GM18526 (cell line): ENCODE results near the gene HPS4.
A peak's percentile ranks its signal among the peaks of the same experiment; 100 is the strongest.

ENCODE experiments used
- POLR2A ChIP-seq: IDR thresholded peaks from 3 replicates; pipeline ENCODE4 v1.6.1; 2011; ENCODE audit not compliant: insufficient read length; ENCODE audit errors: extremely low read depth

HPS4 gene

DNA sequence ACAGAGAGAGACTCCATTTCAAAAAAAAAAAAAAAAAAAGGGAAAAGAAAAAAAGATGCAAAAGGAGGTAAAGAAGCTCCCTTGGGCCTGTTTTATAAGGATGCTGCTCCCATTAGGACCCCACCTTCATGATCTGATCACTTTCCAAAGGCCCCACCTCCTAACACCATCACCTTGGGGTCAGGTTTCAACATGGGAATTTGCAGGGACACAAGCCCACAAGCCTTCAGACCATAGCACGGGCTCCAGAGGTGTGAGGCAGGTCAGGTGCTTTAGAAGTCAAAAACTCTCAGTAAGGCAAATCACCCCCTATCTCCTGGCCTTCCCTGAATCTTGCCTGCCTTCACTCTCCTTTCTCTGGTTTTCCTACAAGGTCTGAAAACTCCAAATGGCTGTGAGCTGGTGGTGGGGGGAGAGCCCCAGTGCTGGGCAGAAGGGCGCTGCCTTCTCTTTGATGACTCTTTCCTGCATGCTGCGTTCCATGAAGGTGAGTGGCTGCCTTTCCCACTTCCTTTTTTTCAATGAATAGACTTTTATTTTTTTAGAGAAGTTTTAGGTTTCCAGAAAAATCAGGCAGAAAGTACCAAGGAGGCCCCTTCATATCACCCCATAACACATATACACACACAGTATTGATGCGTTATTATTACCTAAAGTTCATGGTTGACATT, 41.4 kb downstream of the HPS4 start:
- TF ChIP-seq POLR2A = no peak

DNA sequence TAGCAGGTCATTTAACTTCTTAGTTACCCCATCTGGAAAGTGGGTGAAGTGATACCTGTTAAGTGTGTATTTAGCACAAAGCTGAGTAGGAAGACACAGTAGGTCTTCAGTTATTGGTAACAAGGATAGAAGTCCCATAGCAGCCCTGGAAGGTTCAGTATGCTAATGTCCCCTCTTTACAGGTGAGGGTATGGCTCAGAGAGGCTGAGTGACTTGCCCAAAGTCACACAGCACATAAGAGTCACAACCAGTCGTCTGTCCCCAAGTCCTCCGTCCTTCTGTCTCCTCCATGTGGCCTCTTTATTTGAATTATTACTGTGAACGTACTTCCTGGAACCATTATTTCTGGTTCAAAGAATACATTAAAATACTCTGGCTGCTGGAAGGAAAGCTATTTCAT, 44.0 kb downstream of the HPS4 start:
- TF ChIP-seq POLR2A = no peak

DNA sequence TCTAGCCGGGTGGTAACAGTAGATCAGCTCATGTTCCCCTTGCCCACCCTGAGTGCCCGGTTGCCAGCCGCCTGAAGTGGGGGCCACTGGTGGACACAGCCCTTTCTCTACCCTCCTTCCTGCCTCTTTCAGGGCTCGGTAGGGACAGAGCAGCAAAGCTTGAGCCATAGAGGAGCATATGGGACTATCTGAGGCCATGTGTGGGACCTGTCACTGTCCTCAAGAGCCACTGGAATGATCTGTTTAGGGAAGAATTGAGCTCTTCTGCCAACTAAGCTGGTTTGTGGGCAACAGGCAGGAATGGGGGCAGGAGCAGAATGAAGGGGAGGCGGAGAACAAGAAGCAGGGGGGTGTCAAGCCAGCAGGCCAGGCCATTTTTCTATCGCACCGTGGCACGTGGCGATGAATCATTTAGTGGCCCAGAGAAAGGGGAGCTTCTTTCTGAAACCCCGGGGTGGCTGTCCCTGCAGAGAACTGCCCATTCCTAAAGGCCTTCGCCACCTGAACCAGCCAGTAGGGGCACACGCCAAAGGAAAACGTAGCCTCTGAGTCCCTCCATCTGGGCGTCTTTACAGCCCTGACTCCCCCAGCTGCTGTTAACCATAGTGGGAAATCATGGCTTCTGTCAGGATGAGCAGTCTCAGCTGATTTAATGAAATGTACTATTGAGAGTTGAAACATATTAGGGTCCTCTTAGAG, 45.7 kb downstream of the HPS4 start:
- no peak for TF ChIP-seq POLR2A

DNA sequence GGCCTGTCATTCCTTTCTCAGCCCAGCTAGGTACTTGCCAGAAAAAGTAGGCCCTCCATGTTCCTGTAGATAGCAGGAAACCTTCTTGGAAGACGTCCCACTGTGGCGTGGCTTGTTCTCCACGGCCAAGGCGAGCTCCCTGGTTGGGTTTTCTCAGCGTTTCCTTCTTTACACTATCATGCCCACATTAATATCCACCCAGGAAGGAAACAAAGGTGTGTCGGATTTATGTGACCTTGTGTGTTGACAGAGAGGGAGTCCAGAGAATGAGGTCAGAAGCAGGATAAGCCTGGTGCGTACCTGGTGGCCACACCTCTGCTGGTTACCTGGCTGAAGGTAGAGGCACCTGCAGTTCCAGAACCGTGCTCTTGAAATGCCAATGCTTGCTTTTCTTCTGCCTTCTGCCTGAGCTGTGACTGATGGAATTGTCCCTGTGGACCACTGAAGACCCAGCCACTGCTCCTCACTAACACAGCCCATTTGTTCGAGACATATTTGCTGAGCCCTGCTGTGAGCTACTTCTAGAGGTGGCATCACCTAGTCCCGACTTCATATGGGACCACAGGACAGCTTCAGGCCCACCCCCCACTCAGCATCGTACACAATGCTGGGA, 46.6 kb downstream of the HPS4 start:
- TF ChIP-seq POLR2A = no peak

DNA sequence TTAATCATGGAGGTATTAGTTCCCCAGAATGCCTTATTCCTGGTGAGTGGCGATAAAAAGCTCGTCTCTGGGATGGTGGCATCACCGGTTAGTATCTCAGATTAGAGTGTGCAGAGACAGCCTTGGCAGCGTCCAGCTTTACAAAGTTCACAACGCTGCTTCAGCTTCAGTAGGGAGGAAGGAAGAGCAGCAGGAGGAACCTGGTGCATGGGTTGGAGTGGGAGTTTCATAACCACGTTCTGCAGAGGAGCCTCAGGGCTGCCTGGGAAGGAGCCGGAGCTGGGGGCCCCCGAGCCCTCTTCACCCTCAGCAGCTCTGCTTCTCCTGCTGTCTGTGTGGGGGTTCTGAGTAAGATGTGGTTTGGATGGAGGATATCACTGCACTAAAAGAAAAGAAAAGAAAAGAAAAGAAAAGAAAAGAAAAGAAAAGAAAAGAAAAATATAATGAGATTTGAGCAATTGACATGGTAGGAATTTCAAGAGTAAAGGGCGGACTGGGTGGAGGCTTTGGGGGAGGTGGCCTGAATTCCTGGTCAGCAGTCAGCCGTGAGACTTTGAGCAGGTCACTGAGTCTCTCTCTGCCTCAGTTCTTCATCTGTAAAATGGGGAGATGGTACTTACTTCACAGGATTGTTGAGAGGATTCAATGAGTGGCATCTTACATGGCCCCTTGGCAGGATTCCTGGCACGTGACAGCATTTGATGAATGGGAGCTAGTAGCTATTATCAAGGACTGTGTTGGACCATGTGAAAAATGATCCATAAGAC, 48.1 kb downstream of the HPS4 start:
- TF ChIP-seq POLR2A = no peak

DNA sequence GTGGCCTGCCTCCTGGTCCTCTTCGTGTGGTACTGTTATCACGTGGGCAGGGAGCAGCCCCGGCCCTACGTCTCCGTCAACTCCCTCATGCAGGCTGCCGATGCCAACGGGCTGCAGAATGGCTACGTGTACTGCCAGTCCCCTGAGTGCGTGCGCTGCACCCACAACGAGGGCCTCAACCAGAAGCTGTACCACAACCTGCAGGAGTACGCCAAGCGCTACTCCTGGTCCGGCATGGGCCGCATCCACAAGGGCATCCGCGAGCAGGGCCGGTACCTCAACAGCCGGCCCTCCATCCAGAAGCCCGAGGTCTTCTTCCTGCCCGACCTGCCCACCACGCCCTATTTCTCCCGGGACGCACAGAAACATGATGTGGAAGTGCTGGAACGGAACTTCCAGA, 49.8 kb downstream of the HPS4 start:
- no peak for TF ChIP-seq POLR2A

DNA sequence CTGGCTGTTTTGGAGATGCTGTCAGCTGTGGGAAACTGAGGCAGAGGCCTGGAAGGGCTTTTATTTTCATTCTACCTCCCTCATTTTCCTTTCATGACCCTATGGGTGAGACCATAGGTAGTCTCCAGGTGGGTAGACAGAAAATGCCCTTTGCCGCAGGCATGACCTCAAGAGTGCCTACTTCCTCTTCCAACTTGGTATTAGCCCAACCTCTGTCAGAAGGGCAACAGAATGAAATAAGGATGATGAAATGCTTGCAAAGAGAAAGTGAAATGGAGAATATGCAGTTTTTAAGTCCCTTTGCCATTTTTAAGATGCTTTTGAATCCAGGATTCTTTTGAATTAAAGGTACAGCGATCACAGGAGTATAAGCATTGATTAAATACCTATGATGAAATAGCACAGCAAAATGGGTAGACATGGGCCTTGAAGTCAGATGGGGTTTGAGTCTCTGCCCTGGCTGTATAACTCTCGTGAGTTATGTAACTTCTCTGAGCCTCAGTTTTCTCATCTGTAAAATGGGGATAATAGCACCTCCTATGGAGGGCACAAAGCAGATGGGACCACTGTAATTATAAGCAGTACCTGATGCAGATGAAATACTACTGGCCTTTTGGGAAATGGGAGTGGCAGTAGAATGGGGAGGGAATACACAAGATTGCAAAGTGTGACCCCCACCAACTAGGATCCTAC, 50.8 kb downstream of the HPS4 start:
- TF ChIP-seq POLR2A = no peak

DNA sequence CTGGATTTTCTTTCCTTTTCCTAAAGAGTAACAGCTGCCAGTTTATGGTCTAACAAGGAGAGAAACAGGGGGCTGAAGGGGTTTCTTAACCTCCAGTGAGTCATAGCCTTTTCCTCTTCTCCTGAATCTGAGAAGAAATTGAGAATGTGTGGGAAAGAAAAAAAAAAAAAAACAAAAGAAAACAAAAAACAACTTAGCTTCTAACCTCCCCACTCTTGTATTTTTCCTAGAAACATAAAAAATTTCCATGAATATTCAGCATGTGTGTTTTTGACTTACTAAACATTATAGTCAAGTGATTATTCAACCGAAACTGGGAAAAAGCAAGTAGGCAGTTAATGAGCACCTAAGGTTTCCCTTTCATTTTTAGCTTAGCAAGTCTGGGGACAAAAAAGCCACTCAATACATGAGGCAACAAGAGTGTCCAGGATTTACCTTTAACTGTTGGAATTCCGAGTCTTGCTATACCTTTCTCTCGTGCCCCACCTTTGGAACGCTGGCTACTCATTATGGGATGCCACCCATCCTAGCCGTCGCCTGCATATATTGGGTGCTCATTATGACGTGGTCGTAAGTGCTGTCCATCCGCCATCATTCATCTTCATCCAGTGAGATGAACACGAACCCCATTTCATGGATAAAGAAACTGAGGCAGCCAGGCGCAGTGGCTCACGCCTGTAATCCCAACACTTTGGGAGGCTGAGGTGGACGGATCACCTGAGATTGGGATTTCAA, 52.2 kb downstream of the HPS4 start:
- no peak for TF ChIP-seq POLR2A

DNA sequence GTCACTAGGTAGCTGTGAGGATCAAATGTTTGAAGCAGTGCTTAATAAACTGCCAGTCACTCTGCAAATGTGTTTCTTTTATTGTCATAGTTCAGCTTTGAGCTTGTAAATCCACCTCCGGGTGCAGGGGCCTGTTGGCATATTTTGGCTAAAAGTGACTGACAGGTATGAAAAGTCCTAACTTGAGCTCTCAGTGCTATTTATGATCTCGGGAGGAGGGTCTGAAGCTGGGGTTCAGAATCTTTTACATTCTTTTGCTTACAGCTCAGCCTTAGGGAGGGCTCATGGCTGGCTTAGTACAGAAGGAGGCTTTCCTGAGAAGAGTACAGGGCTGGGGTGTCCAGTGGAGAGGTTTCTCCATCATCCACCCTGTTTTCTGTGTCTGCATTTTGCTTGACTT, 53.0 kb downstream of the HPS4 start:
- TF ChIP-seq POLR2A = no peak

DNA sequence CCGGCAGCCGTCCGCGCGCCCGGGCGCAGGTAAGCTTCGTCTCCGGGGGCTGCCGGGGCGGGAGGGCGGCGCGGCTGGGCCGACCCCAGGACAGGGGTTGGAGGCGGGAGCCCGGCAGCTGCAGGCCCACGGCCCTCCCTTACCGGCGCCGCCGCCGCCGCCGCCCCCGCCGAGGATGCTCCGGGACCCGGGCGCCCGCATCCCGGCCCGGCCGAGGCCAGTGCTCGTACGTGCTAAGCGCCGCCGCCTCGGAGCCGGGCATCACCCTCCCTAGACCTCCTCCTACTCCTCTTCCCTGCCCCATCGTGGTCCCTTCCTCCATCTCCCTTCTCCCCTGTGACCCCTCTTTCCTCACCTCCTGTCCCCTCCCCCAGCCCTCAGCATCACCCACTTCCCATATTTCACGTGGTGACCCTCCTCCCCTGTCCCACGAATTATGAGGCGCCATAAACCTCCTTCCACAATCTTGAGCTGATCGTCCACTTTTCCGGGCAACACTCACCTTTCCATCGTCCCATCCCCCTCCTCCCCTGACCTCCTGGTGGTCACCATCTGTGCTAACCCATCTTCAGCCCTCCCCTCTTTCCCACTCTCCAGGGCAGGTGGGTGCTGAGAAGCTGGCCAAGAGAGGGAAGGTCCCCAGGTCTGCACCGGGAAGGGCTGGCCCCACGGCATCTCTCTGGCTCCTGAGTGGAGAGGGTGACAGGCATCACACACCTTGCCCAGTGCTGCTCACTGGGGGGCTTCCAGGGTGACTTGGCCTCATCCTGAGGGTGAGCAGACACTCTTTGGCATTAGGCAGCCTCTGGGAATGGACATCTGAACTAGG, 53.9 kb downstream of the HPS4 start:
- TF ChIP-seq POLR2A = no peak

DNA sequence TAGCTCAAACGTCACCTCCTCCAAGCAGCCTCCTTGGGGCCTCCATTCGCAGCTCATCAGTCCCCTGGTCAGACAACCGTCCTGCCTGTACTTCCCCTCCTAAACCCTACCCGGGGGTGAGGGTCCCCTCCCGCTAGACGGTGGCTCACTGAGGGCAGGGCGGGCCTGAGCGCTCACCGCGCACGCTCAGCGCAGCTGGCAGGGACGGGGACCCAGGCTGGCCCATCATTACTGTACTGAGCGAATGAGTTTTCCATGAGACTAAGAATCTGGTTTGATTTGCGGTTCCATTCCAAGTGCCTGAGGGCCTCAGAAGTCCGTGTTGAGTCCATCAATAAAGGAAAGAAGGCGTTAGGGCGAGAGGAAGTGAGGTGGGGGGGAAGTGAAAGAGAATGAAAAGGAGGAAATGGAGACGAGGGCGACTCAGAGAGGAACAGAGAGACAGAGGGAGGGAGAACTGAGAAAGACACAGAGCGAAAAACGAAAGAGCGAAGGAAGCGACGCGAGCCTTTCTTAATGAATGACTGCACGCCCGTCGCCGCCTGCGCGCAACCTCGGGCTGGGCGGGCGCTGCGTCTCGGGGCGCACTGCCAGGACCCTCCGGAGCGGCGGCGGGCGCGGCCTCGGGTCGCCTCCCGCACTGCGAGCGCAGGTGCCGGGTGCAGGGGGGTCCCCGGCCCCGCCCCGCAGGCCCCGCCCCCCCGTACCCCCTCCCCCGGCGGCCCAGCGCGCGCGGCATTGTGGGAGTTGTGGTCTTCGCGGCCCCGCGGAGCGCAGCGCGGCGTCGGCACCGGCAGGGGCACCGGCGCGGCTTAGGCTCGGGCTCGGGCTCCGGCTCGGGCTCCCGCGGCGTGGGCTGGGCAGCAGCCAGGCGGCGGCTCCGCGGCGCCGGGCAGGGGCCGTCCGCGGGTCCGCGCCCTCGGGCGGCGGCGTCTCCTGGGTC, 54.8 kb downstream of the HPS4 start, which contains the start of gene ASPHD2:
ASPHD2 (plus strand) TSS at position 746 of the 943 bp plus-strand sequence. CDS start 4,356 bp downstream, outside the sequence.
- peak; percentile 54 for TF ChIP-seq POLR2A

DNA sequence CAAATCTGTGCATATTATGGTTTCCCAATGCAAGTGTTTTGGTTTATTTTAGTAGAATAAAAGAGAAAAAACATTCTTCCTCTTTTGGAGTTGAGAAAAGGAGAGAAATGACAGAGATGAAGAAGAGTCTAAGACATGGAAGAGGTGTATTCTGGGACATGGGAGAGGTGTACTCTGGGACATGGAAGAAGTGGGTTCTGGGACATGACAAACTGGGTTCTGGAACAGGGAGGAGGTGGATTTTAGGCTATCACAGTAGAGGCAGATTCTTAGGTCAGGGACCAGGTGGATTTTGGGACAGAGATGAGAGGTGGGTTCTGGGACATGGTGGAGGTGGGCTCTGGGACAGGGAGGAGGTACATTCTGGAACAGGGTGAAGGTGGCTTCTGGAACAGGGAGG, 56.7 kb downstream of the HPS4 start:
- no peak for TF ChIP-seq POLR2A
